Kidney tubule cell (primary cell): Measurements from ENCODE around the gene B4GALNT4.
"Not testable (repeated sequence)": the region's sequence is repeated elsewhere in the genome, so short reads cannot be mapped to it uniquely, and the experiment has no call there.

ENCODE experiments used
- DNase-seq: peaks from one replicate; pipeline ENCODE4 v3.0.0-alpha.2; 2018; ENCODE audit warnings: low spot score

Gene B4GALNT4

GRCh38 chr11:420911-421321, 51.6 kb downstream of the B4GALNT4 start:
- DNase-seq: no peak

- DNase-seq: no peak
Measured at GRCh38 chr11:422249-422656, 53.0 kb downstream of the B4GALNT4 start.

DNA sequence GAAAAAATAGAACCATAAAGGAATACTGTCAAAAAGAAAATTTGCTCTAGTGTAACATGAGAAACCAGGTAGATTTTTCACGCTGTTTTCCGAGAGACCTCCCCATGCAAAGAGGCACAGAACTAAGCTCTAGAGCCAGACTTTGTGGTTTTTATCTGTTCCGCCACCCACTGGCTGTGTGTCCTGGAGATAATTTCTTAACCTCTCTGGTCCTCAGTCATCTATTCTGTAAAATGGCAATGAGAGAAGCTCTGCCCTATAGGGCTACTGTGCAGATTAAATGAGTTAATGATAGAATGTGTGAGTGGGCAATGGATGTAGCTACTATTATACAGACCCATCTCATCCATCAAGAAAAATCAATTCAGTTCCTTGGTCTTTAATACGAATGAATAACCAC, 54.9 kb downstream of the B4GALNT4 start:
- DNase-seq: no peak

GRCh38 chr11:424766-425165, 55.5 kb downstream of the B4GALNT4 start:
- DNase-seq: not testable (repeated sequence)

DNA sequence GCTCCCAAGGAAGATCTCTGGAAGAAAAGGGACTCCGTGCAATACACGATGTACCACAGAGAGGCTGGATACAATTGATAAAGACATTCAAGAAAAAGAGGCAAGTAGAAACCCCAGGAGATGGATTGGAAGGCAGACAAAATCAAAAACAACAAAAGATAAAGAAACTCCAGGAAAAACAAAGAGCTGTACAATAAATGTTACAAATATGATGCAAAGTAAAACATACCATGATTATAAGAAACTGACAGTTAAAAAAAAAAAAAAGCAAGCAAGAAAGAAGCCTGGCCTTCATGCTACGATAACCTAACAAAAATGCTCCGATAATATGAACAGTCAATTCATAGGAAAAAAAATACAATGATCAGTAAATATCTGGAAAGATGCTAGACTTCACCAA, 56.0 kb downstream of the B4GALNT4 start:
- no peak for DNase-seq

DNA sequence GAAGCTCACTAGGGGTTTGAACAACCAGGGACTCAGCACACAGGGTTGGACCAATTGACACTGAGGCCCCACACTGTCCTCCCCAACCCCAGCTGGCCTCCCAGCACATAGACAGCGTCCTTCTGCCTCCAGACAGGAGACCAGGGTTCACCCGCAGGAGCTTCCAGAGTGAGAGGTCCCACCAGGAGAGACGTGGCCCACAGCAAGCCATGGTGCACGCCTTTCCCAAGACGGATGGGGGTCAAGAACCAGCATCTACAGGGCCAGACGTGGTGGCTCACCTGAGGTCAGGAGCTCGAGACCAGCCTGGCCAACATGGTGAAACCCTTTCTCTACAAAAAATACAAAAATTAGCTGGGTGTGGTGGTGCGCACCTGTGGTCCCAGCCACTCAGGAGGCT, 57.6 kb downstream of the B4GALNT4 start:
- DNase-seq: no peak

DNA sequence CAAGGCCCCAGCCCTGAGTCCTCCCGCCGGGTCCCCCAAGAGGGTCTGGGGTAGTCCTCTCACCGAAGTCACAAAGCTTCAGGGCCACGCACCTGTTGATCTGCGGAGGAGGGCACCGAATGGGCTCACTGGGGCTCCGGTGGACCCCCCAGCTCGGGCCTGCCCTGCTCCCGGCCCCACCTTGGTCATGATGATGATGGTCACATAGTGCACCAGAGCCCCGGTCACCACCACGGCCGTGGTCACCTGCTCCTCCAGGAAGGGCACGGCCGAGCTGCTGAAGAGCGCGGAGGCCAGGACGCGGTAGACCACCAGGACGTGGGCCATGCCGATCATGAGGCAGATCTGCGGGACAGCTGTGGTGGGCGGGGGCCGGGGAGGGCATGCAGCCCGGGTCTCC, 59.0 kb downstream of the B4GALNT4 start:
- no peak for DNase-seq

- no peak for DNase-seq
Measured at GRCh38 chr11:429391-429790, 60.1 kb downstream of the B4GALNT4 start.

- no peak for DNase-seq
Measured at GRCh38 chr11:429931-430456, 60.7 kb downstream of the B4GALNT4 start.
